ENCODE data around the gene MINDY2.

DNA sequence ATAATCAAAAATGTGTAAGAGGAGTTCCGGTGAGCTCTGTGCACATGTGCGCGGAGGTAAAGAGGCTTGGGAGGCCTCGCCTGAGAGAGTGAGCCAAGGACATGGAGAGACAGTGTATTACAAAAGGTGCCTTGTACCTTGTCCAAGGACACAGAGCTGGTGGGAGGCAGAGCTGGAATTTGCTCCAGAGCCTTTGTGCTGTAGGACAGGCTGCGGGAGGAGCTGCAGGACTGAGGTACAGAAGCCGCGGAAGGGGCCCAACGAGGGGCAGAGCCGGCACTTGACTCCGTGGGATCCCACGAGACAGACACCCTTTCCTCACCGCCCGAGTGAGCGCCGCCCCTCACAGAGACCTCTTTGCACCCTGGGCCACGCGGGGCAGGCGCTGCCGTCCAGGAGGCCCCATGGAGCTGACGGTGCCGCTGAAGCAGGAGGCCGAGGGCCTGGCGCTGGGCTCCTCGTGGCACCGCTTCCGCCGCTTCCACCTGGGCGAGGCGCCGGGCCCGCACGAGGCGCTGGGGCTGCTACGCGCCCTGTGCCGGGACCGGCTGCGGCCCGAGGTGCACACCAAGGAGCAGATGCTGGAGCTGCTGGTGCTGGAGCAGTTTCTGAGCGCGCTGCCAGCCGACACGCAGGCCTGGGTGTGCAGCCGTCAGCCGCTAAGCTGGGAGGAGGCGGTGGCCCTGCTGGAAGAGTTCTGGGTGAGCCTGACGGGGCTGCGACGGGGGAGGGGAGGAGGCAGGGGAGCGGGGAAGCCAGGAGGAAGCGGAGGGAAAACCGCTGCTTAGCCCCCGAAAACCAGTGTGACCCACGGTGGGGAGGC, 93.7 kb downstream of the MINDY2 start:
- TF ChIP-seq, protein P1, sequence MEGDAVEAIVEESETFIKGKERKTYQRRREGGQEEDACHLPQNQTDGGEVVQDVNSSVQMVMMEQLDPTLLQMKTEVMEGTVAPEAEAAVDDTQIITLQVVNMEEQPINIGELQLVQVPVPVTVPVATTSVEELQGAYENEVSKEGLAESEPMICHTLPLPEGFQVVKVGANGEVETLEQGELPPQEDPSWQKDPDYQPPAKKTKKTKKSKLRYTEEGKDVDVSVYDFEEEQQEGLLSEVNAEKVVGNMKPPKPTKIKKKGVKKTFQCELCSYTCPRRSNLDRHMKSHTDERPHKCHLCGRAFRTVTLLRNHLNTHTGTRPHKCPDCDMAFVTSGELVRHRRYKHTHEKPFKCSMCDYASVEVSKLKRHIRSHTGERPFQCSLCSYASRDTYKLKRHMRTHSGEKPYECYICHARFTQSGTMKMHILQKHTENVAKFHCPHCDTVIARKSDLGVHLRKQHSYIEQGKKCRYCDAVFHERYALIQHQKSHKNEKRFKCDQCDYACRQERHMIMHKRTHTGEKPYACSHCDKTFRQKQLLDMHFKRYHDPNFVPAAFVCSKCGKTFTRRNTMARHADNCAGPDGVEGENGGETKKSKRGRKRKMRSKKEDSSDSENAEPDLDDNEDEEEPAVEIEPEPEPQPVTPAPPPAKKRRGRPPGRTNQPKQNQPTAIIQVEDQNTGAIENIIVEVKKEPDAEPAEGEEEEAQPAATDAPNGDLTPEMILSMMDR (conservative IDR thresholded peaks at IDR 0.05): no peak
- no peak for TF ChIP-seq EZH2 (IDR thresholded peaks at IDR 0.05; ENCODE audit: low read depth)
